ENCODE measurements around the gene SLC2A1.

GRCh38 chr1:42927920-42928505 lies 30.7 kb downstream of the SLC2A1 start:
- TF ChIP-seq HDGF (IDR thresholded peaks at IDR 0.05; ENCODE audit: borderline replicate concordance), result no peak
- TF ChIP-seq PKNOX1 (IDR thresholded peaks at IDR 0.05), result no peak
